Islet precursor cell (in vitro differentiated cells): ENCODE data around the gene VSIR.
A peak's percentile ranks its signal among the peaks of the same experiment; 100 is the strongest.

Experiments used
- DNase-seq: peaks from one replicate; pipeline ENCODE4 v3.0.0-alpha.2; 2018

The VSIR gene

DNA sequence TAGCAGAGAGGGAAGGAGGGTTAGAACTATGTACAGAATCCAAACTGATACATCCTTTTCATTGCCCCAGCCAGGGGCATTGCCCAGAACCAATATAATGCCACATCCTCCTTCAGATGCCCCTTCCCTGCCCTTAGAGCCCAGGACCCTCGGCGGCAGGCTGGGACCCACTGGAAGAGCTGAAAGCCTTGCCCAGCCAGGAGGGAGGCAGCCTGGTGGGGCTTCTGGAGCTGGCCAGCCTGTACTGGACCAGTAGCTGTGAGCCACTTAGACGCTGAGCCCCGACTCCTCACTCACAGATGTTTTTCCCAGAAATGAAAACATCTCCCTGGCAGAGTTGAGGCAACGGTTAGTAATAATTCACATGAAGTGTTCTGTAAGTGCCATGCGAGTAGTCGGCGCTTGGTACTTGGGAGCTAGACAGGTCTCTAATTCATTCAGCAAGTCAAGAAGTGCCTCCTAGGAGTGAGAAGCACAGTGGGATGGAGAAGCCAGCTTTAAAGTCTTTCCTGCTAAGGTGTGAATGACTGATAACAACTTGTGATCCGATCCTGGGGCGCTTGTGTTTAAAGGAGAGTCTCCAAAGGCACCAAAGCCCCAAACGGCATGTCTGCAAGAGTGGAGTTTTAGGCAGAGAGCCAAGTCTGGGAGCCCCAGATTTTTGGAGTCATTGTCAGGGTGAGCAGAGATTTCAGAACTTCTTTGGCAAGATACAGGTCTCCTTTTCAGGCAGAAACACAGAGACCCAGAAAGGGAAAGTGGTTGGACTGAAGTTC lies 9.8 kb downstream of the VSIR start:
- DNase-seq: no peak

DNA sequence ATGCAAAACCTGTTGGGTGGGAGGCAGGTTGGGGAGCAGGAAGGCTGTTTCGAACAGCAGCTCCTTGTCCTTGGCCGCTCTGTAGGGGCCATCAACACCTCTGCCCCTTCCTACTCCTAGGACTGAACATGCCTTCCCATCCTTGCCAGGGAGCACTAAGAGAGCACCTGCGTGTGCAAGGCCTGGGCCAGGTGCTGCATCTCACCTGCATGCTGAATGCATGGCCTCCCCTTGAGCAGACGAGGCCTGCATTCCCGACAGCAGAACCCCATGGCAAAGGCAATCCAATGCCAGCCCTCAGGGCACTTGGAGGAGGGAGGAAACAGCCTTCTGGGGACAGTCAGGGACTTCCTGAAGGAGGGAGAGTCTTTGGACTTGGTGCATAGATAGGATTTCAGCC lies 11.0 kb downstream of the VSIR start:
- DNase-seq: no peak

DNA sequence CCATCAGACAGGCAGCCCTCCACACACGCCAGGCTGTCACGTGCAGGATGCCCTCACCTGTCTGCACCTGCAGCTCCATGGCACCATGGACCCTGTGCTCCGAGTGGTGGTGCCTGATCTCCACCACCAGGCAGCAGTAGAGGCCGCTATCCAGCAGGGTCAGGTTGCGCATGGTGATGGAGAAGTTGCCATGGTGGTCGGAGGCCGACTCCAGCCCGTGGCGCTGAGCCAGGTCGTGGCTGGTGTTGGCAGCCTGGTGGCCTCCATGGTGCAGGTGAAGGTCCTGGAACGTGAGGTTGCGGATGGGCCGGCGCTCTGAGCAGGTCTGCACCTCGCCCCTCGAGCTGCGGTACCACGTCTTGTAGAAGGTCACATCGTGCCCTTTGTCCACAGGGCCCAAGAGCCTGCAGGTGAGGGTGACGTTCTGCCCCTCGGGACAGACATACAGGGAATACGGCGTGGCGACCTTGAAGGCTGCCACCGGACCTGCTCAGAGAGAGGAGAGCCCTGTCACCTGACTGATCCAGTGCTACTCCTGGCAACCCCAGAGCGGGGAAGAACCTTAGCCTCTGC lies 11.7 kb downstream of the VSIR start:
- no peak for DNase-seq

DNA sequence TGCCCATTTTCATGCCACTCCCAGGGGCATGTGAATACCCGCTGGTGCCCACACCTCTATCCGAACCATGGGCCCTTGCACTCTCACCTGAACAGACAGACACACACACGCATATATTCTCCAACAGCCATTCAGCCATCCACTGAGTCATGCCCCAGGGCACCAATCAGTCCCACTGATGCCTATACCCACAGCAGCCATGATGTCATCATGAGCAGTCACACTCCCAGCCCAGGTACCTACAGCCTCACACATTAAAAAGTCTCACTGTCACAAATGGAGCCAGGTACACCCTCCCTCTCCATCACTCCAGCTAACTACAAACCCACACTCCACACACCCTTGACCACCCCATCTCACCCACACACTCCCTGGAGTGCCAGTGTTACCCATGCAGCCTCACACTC lies 12.2 kb downstream of the VSIR start:
- DNase-seq: no peak

DNA sequence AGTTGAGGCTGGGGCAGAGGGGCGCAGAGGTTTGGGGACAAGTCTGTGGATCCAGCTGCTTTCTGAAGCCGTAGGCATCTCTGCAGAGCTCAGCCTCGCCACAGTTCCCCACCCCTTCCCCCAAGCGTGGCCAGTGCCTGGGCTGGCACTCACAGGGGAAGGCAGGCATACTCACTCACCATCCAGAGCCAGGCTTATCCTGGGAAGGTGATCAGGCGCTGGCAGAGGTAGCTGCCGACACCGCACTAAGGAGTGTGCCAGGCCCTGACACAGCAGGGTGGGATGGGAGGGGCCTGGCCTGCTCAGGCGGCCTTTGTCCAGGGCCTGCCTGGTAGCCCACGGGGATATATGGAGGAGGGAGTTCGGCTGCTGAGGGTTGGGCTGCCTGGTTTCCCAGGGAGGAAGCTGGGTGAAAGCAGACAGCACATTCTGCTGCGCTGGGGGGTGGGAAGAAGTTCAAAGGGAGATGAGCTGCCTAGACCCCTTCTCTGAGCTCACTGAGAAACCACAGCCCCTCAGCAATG lies 15.9 kb downstream of the VSIR start:
- DNase-seq: peak; percentile 75

DNA sequence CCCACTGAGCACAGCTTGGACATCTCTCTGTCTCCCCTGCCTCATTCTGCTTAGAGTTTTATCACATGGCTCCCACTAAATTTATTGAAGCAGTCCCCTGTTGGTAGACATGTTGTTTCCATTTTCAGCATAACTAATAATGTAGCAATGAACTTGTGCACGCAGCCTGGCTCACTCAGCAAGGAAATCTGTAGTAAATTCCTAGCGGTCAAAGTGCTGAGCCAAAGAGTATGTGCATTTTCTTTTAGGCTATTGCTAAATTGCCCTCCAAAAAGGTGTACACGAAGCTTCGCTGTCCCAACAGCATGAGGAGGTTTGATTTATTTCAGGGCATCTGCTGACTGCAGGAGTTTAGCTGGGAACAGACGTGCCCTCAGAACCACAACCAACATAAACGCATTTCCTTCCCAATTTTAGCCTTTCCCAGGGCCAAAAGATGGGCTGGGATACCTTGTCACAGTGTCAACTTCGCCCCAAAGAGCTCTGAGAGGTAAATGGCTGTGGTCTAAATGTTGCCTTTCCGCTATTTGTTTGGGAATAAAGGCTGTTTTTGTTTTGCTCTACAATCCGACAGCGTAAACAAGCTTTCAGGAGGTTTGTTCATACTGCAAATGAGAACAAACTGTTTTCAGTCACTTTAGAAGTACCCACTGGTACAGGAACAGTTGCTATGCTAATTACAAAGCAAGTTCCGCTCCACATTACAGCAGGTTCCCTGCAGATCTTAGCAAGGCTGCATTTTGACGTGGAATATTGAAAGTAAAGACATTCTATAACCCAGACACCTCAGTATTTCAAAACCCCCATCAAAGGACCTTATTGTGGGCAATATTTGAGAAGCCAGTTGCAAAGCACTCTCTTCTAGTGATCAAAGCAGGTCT lies 16.8 kb downstream of the VSIR start:
- no peak for DNase-seq

DNA sequence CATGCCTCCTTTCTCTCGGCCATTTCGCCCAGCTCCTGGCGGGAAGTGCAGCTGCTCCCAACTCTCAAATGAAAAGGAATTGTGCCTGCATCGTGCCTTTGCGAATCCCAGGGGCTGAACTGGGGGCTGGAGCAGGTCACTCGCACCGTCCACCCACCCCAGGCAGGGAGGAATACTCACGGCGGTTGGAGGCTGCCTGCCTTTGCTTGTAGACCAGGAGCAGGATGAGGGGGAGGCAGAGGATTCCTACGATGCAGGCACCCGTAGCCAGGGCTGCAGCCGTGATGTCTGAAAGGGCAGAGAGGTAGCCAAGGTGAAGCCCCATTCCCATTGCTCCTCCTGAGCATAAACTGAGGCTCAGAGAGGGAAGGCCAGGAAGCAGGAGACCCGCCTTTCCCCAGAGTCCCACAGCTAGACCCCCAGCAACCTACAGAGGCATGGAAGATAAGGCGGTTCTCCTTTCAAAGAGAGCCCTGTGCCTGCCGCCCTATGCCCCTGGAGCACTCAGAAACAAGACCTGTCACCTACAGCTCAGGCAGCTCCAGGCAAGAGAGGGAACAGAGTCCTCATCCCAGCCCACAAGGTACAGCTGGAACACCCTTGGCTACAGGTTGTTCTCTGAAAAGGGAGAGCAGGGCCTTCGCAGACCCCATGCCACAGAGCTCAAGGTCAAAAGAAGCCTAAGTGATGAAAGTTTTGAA lies 18.0 kb downstream of the VSIR start:
- DNase-seq: no peak

DNA sequence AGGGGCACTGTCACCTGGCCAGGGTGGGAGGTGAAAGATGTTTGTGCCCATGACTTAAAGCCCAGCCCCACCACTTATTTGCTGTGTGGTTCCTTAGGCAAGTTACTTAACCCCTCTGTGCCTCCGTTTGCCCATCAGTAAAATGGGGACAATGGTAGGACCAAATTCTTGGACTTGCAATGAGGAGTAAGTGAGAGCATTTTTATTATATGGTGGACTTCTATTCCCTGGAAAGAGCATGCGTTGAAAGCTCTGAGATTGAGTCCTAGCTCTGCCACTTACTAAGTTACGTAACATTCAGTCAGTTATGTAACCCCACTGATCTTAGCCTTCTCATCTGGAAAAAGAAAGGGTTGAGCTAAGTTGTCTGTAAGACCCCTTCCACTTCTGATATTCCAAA lies 18.8 kb downstream of the VSIR start:
- no peak for DNase-seq

DNA sequence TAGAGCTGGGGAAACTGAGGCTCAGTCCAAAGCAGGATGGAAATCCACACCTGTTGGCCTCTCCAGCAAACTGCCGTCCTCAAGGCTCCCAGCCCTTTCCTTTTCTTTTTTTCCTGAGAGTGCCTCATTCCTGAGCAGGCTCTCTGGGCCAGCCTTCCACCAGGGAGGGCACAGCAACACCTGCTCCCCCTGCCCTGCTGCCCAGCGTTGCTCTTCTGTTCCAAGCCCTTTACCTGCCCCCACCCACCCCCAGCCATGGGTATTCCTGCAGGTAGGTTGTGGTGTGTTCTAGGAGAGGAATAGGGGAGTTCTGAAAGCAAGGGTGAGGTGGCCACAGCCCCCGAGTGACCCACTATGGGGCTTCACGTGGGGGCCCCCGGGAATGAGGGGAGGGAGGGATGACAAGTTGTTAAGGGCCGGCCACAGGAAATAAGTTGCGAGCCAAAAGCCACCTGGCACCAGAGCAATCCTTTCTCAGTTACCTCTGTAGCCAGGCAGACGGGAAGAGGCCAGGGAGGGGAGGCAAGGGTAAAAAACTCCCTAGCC lies 19.3 kb downstream of the VSIR start:
- no peak for DNase-seq

DNA sequence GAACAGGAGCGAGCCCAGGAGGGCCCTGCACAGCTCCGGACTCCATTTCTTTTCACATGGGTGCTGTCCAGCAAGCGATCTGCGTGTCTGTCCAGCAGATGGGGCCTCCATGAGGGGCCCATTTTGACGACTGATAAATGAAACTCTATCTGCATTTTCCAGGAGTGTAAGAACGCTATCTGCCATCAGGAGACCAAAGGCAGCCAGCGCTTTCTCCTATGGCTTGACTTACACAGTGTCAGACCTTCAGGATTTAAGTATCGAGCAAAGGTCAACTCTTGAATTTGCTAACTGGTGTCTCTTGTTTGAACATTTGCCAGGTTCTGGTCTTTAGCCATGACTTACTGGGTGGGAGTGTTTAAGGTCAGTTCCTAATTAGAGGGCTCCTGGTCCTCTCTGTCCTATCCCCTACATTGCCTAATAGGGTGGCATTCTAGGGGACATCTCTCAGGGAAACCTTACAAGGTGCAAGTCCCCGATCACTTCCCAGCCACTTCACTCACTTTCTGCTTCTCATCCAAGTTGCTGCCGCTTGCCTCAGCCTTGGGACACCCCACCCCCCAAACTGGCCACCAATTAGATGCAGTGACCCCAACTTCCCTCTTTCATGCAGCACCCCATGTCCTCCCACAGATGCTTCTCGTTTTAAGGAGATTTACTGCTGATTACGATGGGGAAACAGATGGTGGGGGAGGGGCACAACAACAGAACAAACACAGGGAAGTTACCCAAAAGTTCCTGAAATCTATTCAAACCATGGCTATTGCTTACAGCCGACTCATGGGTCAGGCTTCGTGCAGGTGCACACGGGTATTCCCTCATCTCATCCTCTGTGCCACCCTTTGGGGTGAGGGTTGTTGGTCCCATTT lies 20.0 kb downstream of the VSIR start:
- DNase-seq: no peak

DNA sequence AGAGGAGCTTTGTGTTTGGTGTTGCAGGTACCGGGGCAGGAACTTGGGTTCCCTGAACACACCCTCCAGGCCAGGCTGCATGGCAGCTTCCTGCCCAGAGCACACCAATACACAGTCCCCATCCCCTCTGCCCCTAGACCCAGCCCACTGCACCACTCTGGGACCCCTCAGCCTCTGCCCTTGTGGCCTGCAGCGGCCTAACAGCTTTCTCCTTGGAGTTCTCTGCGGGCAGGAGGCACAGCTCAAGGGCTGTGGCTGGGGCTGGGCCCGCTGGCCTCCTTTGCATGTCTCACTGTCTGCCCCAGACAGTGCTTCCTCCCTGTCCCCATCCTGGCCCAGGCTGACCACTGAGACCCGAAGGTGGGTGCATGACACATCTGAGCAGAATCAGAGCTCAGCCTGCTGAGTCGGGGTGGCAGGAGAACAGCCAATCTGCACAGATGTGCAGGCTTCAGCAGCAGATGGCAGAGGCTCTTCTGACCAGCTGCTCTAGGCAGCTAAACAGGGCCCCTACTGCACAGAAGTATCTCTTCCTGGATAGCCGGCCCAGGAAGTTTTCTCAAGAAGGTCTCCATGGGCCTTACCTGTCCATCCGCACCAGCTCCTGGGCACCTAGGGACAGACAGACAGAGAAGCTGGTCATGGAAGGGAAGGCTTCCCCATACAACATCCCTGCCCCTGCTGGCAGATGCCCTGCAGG lies 20.8 kb downstream of the VSIR start:
- DNase-seq: no peak

DNA sequence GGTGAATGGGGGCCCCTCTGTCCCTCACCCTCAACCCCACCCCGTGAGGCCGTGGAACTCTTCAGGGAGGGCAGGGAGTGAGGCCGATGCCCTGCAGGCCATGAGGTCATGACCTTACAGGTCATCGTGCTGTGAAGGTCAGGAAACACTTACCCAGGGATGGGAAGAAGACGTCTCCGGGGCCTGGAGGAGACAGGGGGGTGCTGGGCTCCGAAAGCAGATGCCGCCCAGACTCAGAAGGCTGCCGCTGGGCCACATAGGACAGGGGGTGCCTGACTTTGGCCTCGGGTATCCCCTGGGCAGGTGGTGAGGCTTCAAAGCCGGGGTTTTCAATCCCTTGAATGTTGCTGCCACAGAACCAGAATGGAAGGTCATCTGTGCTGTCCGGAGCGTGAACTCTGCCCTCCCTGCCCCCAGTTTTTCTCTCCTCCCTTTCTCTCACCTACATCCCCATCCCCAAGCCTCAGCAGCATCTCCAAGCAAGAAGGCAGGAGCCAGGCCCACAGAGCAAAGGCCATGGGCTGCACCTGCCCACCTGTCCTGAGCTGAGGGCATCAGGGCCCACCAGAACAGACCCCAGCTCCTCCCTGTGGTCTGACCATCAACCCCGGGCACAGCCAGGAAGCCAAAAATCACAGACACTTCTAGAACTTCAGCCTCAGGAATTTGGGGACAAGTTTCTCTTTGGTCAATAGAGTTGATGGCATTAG lies 21.6 kb downstream of the VSIR start:
- DNase-seq: no peak

DNA sequence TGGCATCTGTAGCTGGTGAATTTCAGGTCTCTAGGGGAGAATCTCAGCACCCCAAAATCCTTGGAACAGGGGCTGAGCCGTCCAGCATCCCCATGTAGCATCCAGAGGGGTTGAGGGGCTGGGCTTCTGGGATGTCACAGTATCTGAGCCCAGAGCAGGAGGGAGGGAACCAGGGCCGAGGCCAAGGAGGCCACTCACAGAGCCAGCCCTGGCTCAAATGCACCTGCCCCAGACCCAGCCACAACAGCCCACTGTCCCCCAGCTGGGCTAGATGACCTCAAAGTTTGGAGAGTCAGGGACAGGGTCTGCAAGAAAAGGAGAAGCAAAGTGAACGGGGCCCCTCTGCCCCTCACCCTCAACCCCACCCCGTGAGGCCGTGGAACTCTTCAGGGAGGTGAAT lies 22.3 kb downstream of the VSIR start:
- DNase-seq: no peak

DNA sequence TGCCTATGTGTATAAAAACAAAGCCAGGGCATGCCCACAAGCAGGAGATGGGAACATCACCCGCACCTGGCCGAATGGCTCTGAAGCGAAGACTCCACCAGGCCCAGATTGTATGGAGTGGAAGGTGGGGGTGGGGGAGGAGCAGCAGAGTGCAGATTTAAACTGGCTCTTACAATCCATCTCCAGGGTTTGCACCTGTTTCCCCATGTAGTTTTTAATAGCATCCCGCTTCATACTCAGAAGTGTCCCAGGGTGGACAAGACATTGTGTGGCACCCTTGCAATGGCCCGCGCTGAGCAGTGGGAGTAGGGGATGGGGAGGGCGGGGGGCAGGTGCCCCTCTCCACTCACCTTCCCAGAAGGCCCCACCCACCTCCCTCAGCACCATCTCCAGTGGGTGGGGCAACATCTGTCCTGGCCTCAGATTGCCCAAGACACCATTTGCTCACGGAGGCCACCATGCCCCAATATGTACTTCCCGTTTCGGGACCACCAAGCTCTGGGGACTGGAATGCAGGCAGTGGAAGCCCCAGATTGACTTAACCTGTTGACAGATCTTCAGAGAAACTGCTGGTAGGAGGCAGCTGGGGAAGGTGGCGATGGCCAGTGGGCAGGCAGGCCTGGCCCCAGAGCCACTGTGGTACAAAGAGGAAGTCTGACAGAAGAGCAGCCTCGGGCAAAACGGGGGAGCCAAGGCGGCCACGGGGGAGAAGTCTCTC lies 23.0 kb downstream of the VSIR start:
- no peak for DNase-seq

DNA sequence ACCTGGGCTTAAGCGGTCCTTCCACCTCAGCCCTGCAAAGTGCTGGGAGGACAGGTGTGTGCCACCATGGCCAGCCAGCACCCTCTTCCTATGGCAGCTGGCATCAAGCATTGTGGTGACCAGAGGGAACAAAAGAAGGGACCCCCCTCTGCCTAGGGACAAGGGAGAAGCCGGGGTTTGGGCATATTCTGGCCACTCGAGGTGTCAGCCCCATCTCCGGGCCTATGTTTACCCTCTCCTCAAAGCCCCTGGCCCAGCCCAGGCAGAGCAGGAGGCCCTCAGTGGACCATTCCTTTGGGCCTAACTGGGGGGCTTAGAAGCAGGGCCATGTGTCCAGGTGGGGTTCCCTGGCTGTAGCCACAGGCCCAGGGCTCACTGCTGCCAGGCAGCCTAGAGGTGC lies 23.9 kb downstream of the VSIR start:
- no peak for DNase-seq

DNA sequence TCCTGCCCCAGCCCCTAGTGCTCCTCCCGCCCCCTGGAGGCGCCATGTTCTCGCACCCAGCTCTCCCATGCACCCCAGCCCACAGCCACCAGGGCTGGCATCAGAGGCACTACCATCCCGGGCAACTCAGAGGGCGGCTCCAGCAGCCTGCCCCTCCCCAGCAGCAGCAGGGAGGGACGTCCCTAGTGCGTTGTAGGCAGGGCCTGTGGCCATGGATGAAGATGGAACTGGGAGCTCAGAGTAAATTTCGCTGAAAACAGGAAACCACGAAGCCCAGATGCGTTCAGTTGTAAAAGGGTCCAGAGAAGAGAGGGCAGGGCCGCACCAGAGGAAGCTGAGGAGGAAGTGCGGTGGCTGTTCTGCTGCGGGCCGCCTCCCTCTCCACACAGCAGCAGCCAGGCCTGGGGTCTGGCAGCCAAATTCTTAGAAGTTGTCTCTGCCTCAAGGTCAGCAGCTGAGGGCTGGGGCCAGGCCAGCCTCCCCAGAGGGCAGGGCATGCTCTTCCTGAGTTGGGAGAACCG lies 24.6 kb downstream of the VSIR start:
- no peak for DNase-seq

DNA sequence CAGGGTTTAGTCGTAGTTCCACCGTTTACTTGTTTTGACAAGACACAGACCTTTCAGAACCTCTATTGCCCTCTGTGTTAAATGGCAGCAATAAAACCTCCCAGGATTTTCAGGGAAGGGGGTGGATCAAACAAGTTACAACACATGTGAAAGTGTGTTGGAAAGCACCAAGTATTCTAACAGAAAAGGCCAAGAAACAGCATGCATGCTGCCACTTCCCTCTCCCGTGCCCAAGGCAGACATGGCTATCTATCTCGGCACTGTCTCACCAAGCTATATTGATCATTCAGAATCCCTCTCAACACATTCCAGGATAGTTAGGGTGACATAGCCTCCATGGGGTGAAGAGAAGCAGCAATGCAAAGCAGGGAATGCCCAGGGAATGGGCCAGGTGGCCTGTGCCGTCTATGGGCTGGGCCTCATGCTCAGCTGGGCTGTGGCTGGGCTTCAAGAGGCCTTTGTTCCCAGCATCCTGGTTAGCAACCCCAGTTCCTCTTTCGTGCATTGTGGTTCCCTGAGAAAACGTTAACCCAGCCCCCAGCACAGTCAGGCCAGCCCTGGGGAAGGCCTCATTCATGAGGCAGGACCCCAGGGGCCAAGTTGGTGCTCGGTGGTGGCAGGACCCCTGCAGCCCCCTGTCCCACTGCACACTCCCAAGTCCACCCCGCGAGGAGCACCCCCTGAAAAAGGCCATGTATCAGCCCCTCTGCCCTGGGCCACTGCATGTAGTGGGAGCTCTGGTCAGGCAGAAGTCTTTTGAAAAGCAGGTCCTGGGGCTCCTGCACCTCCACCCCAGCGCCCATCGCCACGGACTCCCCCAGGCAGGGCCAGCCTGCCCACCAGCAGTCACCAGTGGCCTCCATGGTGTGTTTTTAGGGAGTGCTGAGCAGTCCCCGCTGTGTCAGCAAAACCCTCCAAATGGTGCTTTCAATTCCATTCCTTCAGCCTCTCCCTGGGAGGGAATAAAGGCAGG lies 25.5 kb downstream of the VSIR start:
- DNase-seq: no peak

DNA sequence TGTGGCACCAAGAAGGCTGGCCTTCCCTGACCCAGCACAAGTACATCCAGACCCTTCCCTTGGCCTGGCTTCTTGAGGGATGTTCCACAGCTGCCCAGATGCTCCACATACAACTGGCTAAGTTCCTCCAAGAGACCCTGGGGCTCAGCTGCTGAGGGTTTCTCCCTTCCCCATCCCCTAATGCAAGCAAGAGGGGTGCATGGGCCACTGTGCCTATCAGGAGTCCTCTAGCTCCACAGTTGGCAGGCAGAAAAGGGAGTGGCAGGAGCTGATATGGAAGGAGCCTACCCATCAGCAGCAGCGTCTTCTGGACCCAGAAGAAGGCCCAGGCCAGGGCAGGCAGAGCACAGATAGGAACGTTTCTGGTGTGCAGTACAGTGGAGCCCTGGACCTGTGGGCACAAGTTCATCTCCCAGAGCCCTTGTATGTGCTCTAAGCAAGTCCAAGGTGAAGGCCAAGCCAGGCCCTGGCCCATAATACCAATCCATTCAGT lies 26.2 kb downstream of the VSIR start:
- DNase-seq: no peak
